Nephron progenitor cell (in vitro differentiated cells): ENCODE measurements around the gene FNDC5.
A peak's percentile ranks its signal among the peaks of the same experiment; 100 is the strongest.

ENCODE experiments used
- DNase-seq: peaks from one replicate; pipeline ENCODE4 v3.0.0; 2021
- H3K27ac Mint-ChIP-seq: 2 replicates; pipeline ENCODE4 v1.8.0; 2021; ENCODE audit warnings: mild to moderate bottlenecking, moderate library complexity, mixed read lengths
- H3K27me3 Mint-ChIP-seq: 2 replicates; pipeline ENCODE4 v1.8.0; 2021; ENCODE audit warnings: mild to moderate bottlenecking, low read depth, mixed read lengths; ENCODE audit not compliant: poor library complexity
- H3K36me3 Mint-ChIP-seq: 2 replicates; pipeline ENCODE4 v1.8.0; 2021; ENCODE audit warnings: low read depth, mixed read lengths
- H3K4me1 Mint-ChIP-seq: 2 replicates; pipeline ENCODE4 v1.8.0; 2021; ENCODE audit warnings: mixed read lengths
- H3K4me3 Mint-ChIP-seq: 2 replicates; pipeline ENCODE4 v1.8.0; 2021; ENCODE audit warnings: mild to moderate bottlenecking, moderate library complexity, mixed read lengths
- H3K9me3 Mint-ChIP-seq: 2 replicates; pipeline ENCODE4 v1.8.0; 2021; ENCODE audit warnings: mild to moderate bottlenecking, moderate library complexity, mixed read lengths
- CTCF ChIP-seq: fragments of 200-600 bp; sonication (generic); IDR thresholded peaks from 2 replicates; pipeline ENCODE4 v1.5.0; 2021; ENCODE audit warnings: antibody characterized with exemption

FNDC5 gene

GRCh38 chr1:32858136-32858535, 12.6 kb downstream of the FNDC5 start:
- H3K27ac Mint-ChIP-seq, result no peak overlapping the region
- no peak for TF ChIP-seq CTCF
- H3K36me3 Mint-ChIP-seq, result peaks cover 57% of the 10 kb centered on the region
- H3K9me3 Mint-ChIP-seq, result no peaks in the 10 kb centered on the region
- H3K4me3 Mint-ChIP-seq, result no peak overlapping the region
- H3K4me1 Mint-ChIP-seq, result no peaks in the 10 kb centered on the region
- no peaks in the 10 kb centered on the region for H3K27me3 Mint-ChIP-seq
- no peak for DNase-seq

- H3K36me3 Mint-ChIP-seq, result peaks cover 57% of the 10 kb centered on the region
Observed at GRCh38 chr1:32855861-32856617, 14.7 kb downstream of the FNDC5 start.

GRCh38 chr1:32848354-32849063, 22.2 kb downstream of the FNDC5 start:
- no peak for DNase-seq
- Mint-ChIP-seq H3K27me3 (no peaks in the 10 kb centered on the region), H3K4me1 (no peaks in the 10 kb centered on the region), H3K9me3 (peaks cover 10% of the 10 kb centered on the region), H3K27ac (no peak overlapping the region), H3K4me3 (no peak overlapping the region), H3K36me3 (peaks cover 61% of the 10 kb centered on the region)
- TF ChIP-seq CTCF, result no peak

More at GRCh38 chr1:32855861-32856617, 14.7 kb downstream of the FNDC5 start:
- DNase-seq, result no peak
- no peaks in the 10 kb centered on the region for H3K4me1 Mint-ChIP-seq
- TF ChIP-seq CTCF, result no peak
- H3K4me3 Mint-ChIP-seq, result no peak overlapping the region
- H3K27ac Mint-ChIP-seq, result no peak overlapping the region
- H3K9me3 Mint-ChIP-seq, result no peaks in the 10 kb centered on the region
- no peaks in the 10 kb centered on the region for H3K27me3 Mint-ChIP-seq

GRCh38 chr1:32831878-32832277, 38.8 kb downstream of the FNDC5 start:
- Mint-ChIP-seq H3K36me3 (peaks cover 56% of the 10 kb centered on the region), H3K4me3 (no peak overlapping the region), H3K9me3 (peaks cover 6% of the 10 kb centered on the region), H3K27me3 (no peaks in the 10 kb centered on the region), H3K4me1 (no peaks in the 10 kb centered on the region), H3K27ac (peak overlapping the region; percentile 26)
- DNase-seq, result no peak
- no peak for TF ChIP-seq CTCF

GRCh38 chr1:32830092-32830852, 40.4 kb downstream of the FNDC5 start:
- no peak for DNase-seq
- Mint-ChIP-seq H3K27ac (peak overlapping the region; percentile 36), H3K4me1 (no peaks in the 10 kb centered on the region), H3K4me3 (no peak overlapping the region), H3K36me3 (peaks cover 53% of the 10 kb centered on the region), H3K9me3 (no peaks in the 10 kb centered on the region), H3K27me3 (no peaks in the 10 kb centered on the region)
- no peak for TF ChIP-seq CTCF
